MG63 (cell line): ENCODE measurements around the gene CDH23. TPM values are rescaled to one million over a fixed set of nuclear protein-coding genes. Genes with fewer than 3 reads are reported as not detected.

Experiments
- DNase-seq: peaks from one replicate; pipeline ENCODE4 v3.0.0-alpha.2; 2020
- H3K27me3 ChIP-seq: fragments of 250-450 bp; sonication (Bioruptor Pico); 2 replicates; pipeline ENCODE4 v1.5.1; 2020; ENCODE audit warnings: mild to moderate bottlenecking, moderate library complexity
- H3K36me3 ChIP-seq: fragments of 250-450 bp; sonication (Bioruptor Pico); 2 replicates; pipeline ENCODE4 v1.5.1; 2020; ENCODE audit warnings: mild to moderate bottlenecking, moderate library complexity
- H3K4me3 ChIP-seq: fragments of 250-450 bp; sonication (Bioruptor Pico); 2 replicates; pipeline ENCODE4 v1.5.1; 2020; ENCODE audit warnings: mild to moderate bottlenecking, moderate library complexity
- H3K9me3 ChIP-seq: fragments of 250-450 bp; sonication (Bioruptor Pico); 2 replicates; pipeline ENCODE4 v1.5.1; 2020; ENCODE audit warnings: mild to moderate bottlenecking, moderate library complexity
- total RNA-seq: library from RNA; depleted of rRNA; stranded (reverse); fragments of >200 nt; shearing (Covaris generic); gene quantifications from 2 replicates; pipeline ENCODE4 v1.2.3, GENCODE V29; 2014; ENCODE audit warnings: low replicate concordance

Gene CDH23
- total RNA-seq, 1 experiment from 2014 or later: 0.07 TPM

- Histone ChIP-seq H3K9me3 (no peaks in the 10 kb centered on the region), H3K36me3 (peaks cover 59% of the 10 kb centered on the region), H3K4me3 (no peak overlapping the region), H3K27me3 (no peaks in the 10 kb centered on the region)
- no peak for DNase-seq
Measured at GRCh38 chr10:71818674-71819260, 422.0 kb downstream of the CDH23 start.

- Histone ChIP-seq H3K27me3 (no peaks in the 10 kb centered on the region), H3K36me3 (peaks cover 66% of the 10 kb centered on the region)
- DNase-seq: no peak
Measured at GRCh38 chr10:71819441-71819861, 422.7 kb downstream of the CDH23 start.

GRCh38 chr10:71819985-71820384, 423.3 kb downstream of the CDH23 start:
- Histone ChIP-seq H3K4me3 (no peak overlapping the region), H3K36me3 (peaks cover 71% of the 10 kb centered on the region), H3K9me3 (no peaks in the 10 kb centered on the region), H3K27me3 (no peaks in the 10 kb centered on the region)
- no peak for DNase-seq

More at GRCh38 chr10:71819441-71819861, 422.7 kb downstream of the CDH23 start:
- no peaks in the 10 kb centered on the region for H3K9me3 ChIP-seq
- no peak overlapping the region for H3K4me3 ChIP-seq

GRCh38 chr10:71820966-71821365, 424.2 kb downstream of the CDH23 start:
- no peaks in the 10 kb centered on the region for H3K9me3 ChIP-seq
- H3K4me3 ChIP-seq: no peak overlapping the region
- H3K36me3 ChIP-seq: peaks cover 76% of the 10 kb centered on the region
- DNase-seq: no peak
- no peaks in the 10 kb centered on the region for H3K27me3 ChIP-seq

GRCh38 chr10:71821909-71822763, 425.4 kb downstream of the CDH23 start:
- no peak overlapping the region for H3K4me3 ChIP-seq
- DNase-seq: no peak
- no peaks in the 10 kb centered on the region for H3K9me3 ChIP-seq
- H3K36me3 ChIP-seq: peaks cover 79% of the 10 kb centered on the region
- no peaks in the 10 kb centered on the region for H3K27me3 ChIP-seq

GRCh38 chr10:71823356-71823755, 426.6 kb downstream of the CDH23 start:
- Histone ChIP-seq H3K36me3 (peaks cover 79% of the 10 kb centered on the region), H3K9me3 (no peaks in the 10 kb centered on the region), H3K27me3 (no peaks in the 10 kb centered on the region), H3K4me3 (no peak overlapping the region)
- no peak for DNase-seq

- Histone ChIP-seq H3K9me3 (no peaks in the 10 kb centered on the region), H3K4me3 (no peak overlapping the region), H3K27me3 (no peaks in the 10 kb centered on the region), H3K36me3 (peaks cover 82% of the 10 kb centered on the region)
- no peak for DNase-seq
Measured at GRCh38 chr10:71824333-71824732, 427.6 kb downstream of the CDH23 start.

GRCh38 chr10:71825217-71825616, 428.5 kb downstream of the CDH23 start:
- Histone ChIP-seq H3K27me3 (no peaks in the 10 kb centered on the region), H3K4me3 (no peak overlapping the region), H3K36me3 (peaks cover 83% of the 10 kb centered on the region), H3K9me3 (no peaks in the 10 kb centered on the region)
- DNase-seq: no peak

- H3K4me3 ChIP-seq: no peak overlapping the region
- peaks cover 85% of the 10 kb centered on the region for H3K36me3 ChIP-seq
- no peaks in the 10 kb centered on the region for H3K27me3 ChIP-seq
- no peak for DNase-seq
- no peaks in the 10 kb centered on the region for H3K9me3 ChIP-seq
Measured at GRCh38 chr10:71827852-71828251, 431.1 kb downstream of the CDH23 start.

- H3K36me3 ChIP-seq: peaks cover 87% of the 10 kb centered on the region
- H3K27me3 ChIP-seq: no peaks in the 10 kb centered on the region
- DNase-seq: no peak
- no peaks in the 10 kb centered on the region for H3K9me3 ChIP-seq
- H3K4me3 ChIP-seq: no peak overlapping the region
Measured at GRCh38 chr10:71828702-71829101, 432.0 kb downstream of the CDH23 start.

- Histone ChIP-seq H3K9me3 (no peaks in the 10 kb centered on the region), H3K36me3 (peaks cover 87% of the 10 kb centered on the region), H3K27me3 (no peaks in the 10 kb centered on the region), H3K4me3 (no peak overlapping the region)
- no peak for DNase-seq
Measured at GRCh38 chr10:71829171-71829570, 432.5 kb downstream of the CDH23 start.

- Histone ChIP-seq H3K9me3 (no peaks in the 10 kb centered on the region), H3K27me3 (no peaks in the 10 kb centered on the region), H3K36me3 (peaks cover 80% of the 10 kb centered on the region), H3K4me3 (no peak overlapping the region)
- no peak for DNase-seq
Measured at GRCh38 chr10:71829896-71830295, 433.2 kb downstream of the CDH23 start.

GRCh38 chr10:71830726-71831125, 434.0 kb downstream of the CDH23 start:
- no peak overlapping the region for H3K4me3 ChIP-seq
- no peaks in the 10 kb centered on the region for H3K27me3 ChIP-seq
- no peak for DNase-seq
- H3K36me3 ChIP-seq: peaks cover 71% of the 10 kb centered on the region
- no peaks in the 10 kb centered on the region for H3K9me3 ChIP-seq

- Histone ChIP-seq H3K27me3 (no peaks in the 10 kb centered on the region), H3K9me3 (no peaks in the 10 kb centered on the region), H3K4me3 (no peak overlapping the region), H3K36me3 (peaks cover 65% of the 10 kb centered on the region)
- peak; percentile 24 for DNase-seq
Measured at GRCh38 chr10:71831646-71832552, 435.2 kb downstream of the CDH23 start.

GRCh38 chr10:71832967-71833366, 436.2 kb downstream of the CDH23 start:
- Histone ChIP-seq H3K4me3 (no peak overlapping the region), H3K36me3 (peaks cover 68% of the 10 kb centered on the region), H3K27me3 (no peaks in the 10 kb centered on the region), H3K9me3 (no peaks in the 10 kb centered on the region)
- DNase-seq: no peak

- Histone ChIP-seq H3K4me3 (no peak overlapping the region), H3K27me3 (no peaks in the 10 kb centered on the region), H3K9me3 (no peaks in the 10 kb centered on the region), H3K36me3 (peaks cover 61% of the 10 kb centered on the region)
- DNase-seq: no peak
Measured at GRCh38 chr10:71833451-71834342, 437.0 kb downstream of the CDH23 start.
